Measurements from ENCODE around the gene ACAP2. TPM values are rescaled to one million over a fixed set of nuclear protein-coding genes. Genes with fewer than 3 reads are reported as not detected.

Gene ACAP2
- total RNA-seq, 1 donor from 2014 or later = 39.0 TPM

DNA sequence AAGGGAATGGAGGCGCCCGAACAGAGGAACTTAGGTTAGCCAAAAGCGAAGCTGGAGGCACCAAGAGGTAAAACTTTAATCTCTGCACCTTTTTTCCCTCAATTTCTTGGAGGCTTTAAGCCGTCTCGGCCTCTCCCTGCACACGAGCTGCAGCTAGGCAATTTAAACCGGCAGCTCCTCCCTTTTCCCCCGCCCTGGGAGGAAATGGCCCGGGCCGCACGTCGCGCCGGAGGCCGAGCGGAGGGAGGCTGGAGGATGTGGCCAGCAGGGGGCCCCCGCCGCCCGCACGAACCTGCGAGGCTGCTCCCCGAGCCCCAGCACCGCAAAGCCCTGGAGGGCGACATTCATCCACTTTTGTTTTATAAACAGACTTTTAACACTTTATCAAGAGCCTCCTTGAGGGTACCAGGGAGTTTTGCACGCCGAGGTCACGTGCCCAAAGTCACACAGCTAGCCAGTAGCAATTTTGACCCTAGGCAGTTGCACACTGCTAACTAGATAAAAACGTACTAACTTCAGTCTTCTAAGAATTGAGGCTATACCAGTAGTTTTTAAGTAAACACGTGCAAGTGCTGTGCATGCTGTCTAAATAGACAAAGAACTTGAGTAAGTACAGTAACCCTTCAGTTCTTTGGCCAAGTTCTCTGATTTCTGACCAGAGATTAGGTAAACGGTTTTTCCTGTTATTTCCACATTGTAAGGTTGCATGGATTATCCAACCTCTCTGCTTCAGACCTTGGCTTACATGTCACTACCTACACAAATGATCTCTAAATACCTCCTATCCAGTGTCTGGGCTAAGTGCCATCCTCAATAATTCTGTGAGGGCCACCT lies 171.2 kb downstream of the ACAP2 start:
- TF ChIP-seq, protein P1, sequence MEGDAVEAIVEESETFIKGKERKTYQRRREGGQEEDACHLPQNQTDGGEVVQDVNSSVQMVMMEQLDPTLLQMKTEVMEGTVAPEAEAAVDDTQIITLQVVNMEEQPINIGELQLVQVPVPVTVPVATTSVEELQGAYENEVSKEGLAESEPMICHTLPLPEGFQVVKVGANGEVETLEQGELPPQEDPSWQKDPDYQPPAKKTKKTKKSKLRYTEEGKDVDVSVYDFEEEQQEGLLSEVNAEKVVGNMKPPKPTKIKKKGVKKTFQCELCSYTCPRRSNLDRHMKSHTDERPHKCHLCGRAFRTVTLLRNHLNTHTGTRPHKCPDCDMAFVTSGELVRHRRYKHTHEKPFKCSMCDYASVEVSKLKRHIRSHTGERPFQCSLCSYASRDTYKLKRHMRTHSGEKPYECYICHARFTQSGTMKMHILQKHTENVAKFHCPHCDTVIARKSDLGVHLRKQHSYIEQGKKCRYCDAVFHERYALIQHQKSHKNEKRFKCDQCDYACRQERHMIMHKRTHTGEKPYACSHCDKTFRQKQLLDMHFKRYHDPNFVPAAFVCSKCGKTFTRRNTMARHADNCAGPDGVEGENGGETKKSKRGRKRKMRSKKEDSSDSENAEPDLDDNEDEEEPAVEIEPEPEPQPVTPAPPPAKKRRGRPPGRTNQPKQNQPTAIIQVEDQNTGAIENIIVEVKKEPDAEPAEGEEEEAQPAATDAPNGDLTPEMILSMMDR (IDR thresholded peaks at IDR 0.05; ENCODE audit: insufficient read depth, low read length, poor library complexity, severe bottlenecking) = peak; percentile 81
- no peak for DNase-seq (ENCODE audit: low read depth)
- H3K36me3 ChIP-seq (ENCODE audit: control insufficient read depth, insufficient read depth, low read length) = no peaks in the 10 kb centered on the region
- no peaks in the 10 kb centered on the region for H3K27me3 ChIP-seq (ENCODE audit: control insufficient read depth, insufficient read depth, low read length)
- H3K4me3 ChIP-seq (ENCODE audit: low read depth, low read length) = peak overlapping the region; percentile 92

DNA sequence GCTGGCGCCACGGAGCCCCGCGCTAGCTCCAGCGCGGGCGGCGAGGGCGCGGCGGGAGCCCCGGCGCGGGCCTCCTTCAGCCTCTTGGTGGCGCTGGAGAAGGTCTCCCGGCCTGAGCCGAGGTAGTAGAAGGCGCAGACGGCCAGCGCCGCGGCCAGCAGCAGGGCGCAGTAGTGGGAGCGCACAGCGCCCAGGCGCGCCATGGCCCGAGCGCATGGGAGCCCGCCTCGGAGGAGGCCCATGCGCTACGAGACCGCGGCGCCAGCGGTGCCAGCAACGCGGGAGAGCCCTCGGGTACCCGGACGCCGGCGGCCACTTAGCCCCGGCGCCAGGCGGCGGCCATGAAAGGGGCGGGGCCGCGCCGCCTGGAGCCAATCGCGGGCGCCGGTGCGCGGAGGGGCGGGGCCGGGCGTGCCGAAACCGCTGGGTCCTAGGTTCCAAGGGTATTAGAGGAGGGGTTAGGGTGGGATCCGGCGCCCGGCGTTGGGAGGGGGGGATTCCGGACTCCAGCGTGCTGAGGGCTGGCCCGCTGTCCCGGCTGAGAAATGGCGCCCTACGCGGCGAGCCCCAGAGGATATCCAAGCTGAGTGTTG lies 171.9 kb downstream of the ACAP2 start, which contains the start of gene XXYLT1:
TSS of gene XXYLT1 (minus strand) at position 343 of the 593 bp plus-strand sequence. CDS start at position 242, 101 bp downstream.
- no peak for DNase-seq (ENCODE audit: low read depth)
- TF ChIP-seq, protein P1 (IDR thresholded peaks at IDR 0.05; ENCODE audit: insufficient read depth, low read length, poor library complexity, severe bottlenecking) = peak; percentile 28

DNA sequence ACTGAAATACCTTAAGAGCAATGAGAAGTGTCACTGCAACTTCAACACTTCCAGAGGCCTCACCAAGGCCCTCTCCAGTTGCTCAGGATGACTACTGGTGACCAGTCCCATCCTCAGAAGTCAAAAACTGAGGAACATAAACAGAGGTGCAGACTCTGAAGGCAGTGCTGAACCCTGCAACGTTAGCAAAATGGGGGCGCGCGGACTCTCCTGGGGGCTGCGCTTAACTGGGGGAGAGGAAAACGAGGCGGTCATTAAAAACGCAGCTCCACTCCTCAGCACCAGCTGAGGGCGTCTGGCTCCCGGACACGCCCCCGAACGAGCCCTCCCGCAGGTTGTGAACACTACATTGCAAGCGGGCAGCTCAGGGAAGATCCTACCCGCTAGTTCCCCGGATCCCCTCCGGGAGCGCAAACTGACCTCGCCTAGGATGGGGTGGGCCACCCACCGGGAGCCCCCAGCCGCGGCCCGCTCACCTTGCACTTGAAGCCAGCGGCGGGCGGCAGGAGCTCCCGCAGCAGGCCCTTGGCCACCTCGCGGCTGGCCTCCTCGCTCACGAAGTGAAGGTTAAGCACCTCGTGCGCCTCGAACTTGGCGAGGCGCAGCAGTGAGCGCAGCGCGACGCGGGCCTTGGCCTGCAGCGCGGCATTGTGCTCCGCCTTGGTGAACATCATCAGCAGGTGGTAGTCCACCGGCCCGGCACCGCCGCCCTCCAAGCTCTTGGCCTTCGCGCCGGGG lies 172.6 kb downstream of the ACAP2 start:
- no peak for DNase-seq (ENCODE audit: low read depth)
- TF ChIP-seq, protein P1 (IDR thresholded peaks at IDR 0.05; ENCODE audit: insufficient read depth, low read length, poor library complexity, severe bottlenecking) = no peak

More for the DNA sequence above, 171.9 kb downstream of the ACAP2 start, which contains the start of gene XXYLT1:
- Histone ChIP-seq H3K27me3 (ENCODE audit: control insufficient read depth, insufficient read depth, low read length) (no peaks in the 10 kb centered on the region), H3K4me3 (ENCODE audit: low read depth, low read length) (peak within 1 kb of the TSS; percentile 92), H3K36me3 (ENCODE audit: control insufficient read depth, insufficient read depth, low read length) (no peaks in the 10 kb centered on the region)

DNA sequence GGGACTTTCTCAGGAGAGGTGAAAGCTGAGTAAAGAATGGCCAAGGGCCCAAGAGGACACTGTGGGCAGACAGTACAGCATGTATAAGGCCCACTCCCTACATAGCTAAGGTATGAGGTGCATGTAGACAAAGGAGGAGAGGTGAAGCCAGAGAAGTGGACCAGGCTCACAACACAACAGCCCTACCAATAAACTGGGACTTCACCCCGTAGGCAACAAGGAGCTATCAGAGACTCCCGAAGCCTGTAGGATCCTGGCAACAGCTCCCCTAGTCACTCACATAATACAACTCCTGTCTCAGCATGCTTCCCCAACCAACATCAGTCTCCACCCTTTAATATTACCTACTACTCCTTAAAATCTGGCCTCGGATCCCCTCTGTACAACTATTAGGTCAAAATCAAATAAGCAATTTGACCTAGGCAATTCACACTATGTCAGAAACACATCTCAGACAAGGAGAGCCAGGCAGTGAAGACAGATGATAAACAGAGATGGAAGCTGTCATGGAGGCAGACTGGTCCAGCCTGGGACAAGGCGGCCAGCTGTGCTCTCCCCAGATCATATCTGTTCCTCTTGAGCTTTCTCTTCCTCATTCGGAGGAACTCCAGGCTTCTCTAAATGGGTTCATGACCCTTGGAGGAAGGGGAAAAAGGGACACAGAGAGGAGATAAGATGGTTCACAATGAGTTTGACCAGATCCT lies 173.3 kb downstream of the ACAP2 start:
- TF ChIP-seq, protein P1 (IDR thresholded peaks at IDR 0.05; ENCODE audit: insufficient read depth, low read length, poor library complexity, severe bottlenecking) = no peak
- Histone ChIP-seq H3K27me3 (ENCODE audit: control insufficient read depth, insufficient read depth, low read length) (no peaks in the 10 kb centered on the region), H3K4me3 (ENCODE audit: low read depth, low read length) (peak overlapping the region; percentile 92), H3K36me3 (ENCODE audit: control insufficient read depth, insufficient read depth, low read length) (no peaks in the 10 kb centered on the region)
- DNase-seq (ENCODE audit: low read depth) = no peak

More for the DNA sequence above, 172.6 kb downstream of the ACAP2 start:
- Histone ChIP-seq H3K36me3 (ENCODE audit: control insufficient read depth, insufficient read depth, low read length) (no peaks in the 10 kb centered on the region), H3K27me3 (ENCODE audit: control insufficient read depth, insufficient read depth, low read length) (no peaks in the 10 kb centered on the region), H3K4me3 (ENCODE audit: low read depth, low read length) (peak overlapping the region; percentile 92)

DNA sequence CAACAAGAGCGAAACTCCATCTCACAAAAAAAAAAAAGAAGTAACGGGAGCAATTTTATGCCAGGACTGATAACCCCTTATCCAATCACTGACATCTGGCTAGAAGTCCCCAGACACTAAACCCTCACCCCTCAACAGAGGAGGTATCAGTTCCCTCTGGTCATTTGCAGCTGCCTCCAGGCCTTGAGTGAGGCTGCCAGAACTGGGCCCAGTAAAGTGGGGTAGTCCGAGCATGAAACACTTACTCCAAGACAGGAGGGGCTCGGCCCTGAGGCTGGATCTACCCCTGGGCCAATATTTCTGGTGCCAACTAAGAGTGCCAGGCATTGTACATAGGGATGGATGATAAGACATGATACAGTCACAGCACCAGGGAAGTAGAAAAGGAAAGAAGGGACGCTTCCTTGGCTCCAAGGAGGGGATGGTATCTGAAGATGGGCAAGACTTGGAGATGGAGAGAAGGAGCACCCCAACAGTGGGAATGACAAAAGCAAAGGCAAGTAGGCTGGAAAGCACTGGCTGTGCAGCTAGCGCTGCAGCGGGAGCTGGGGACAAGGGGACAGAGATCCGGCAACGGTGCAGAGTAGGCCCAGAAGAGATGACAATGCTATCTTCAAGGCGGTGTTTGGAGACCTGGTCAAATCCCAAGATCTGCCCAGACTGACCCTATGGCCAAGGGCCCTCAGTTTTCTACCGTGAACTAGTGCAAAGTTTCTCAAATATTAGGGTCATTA lies 174.1 kb downstream of the ACAP2 start:
- Histone ChIP-seq H3K4me3 (ENCODE audit: low read depth, low read length) (no peak overlapping the region), H3K27me3 (ENCODE audit: control insufficient read depth, insufficient read depth, low read length) (no peaks in the 10 kb centered on the region), H3K36me3 (ENCODE audit: control insufficient read depth, insufficient read depth, low read length) (no peaks in the 10 kb centered on the region)
- TF ChIP-seq, protein P1 (IDR thresholded peaks at IDR 0.05; ENCODE audit: insufficient read depth, low read length, poor library complexity, severe bottlenecking) = no peak
- no peak for DNase-seq (ENCODE audit: low read depth)

All from kidney epithelial cell (primary cell).